Measurements from ENCODE around the gene RLN2.

- no peak for TF ChIP-seq CTCF (IDR thresholded peaks at IDR 0.05; ENCODE audit: insufficient read depth, low read depth, low read length)
- TF ChIP-seq EZH2 (IDR thresholded peaks at IDR 0.05; ENCODE audit: insufficient read depth, low read length), result no peak
Observed at GRCh38 chr9:5288591-5288990, 15.9 kb downstream of the RLN2 start.
